ENCODE data around the gene PPP1R3G.
"Not testable (repeated sequence)": the region's sequence is repeated elsewhere in the genome, so short reads cannot be mapped to it uniquely, and the experiment has no call there.

Gene PPP1R3G

DNA sequence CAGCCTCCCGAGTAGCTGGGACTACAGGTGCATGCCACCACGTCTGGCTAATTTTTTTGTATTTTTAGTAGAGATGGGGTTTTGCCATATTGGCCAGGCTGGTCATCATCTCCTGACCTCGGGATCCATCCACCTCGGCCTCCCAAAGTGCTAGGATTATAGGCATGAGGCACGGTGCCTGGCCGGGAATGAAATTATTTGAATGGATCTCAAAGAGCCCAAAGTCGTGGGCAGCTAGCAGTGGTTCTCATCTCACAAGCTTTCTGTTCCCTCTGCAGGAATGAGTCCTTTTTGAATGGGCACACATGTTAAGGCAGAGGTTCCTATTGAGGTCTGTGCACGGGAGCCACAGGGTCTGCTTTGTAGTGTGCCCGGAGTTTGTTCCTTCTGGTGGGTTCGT, 34.9 kb downstream of the PPP1R3G start:
- DNase-seq (ENCODE audit: low spot score): no peak

DNA sequence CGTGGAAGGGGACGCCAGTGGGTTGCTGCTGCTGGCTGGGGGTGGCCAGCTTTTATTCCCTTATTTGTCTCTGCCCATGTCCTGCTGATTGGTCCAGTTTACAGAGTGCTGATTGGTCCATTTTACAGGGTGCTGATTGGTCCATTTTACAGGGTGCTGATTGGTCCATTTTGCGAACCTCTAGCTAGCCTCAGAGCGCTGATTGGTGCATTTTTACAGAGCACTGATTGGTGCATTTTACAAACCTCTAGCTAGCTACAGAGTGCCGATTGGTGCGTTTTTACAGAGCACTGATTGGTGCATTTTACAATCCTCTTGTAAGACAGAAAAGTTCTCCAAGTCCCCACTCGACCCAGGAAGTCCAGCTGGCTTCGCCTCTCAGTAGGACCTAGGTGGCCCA, 35.4 kb downstream of the PPP1R3G start:
- not testable (repeated sequence) for DNase-seq (ENCODE audit: low spot score)

- DNase-seq (ENCODE audit: low spot score): no peak
Measured at GRCh38 chr6:5121479-5121878, 36.3 kb downstream of the PPP1R3G start.

DNA sequence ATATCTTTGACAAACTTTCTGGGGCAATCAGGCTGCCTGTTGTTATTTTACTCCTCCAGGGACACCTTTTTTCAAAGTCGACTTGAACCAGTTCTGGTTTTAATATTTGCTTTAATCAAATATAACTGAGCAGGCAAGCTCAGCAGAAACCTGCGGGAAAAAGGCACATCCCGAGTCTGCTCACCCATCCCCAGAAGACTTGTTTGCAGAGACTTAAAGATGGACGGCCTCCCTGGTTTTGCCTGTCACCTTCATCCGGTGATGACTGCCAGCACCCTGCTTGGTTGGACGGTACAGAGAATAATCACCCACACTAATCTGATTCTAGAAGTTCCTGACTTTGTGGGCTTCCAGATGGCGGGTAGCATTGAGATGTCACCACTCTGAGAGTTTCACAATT, 36.8 kb downstream of the PPP1R3G start:
- no peak for DNase-seq (ENCODE audit: low spot score)

GRCh38 chr6:5122504-5123112, 37.5 kb downstream of the PPP1R3G start:
- DNase-seq (ENCODE audit: low spot score): no peak

GRCh38 chr6:5123296-5124143, 38.4 kb downstream of the PPP1R3G start:
- no peak for DNase-seq (ENCODE audit: low spot score)

- no peak for DNase-seq (ENCODE audit: low spot score)
Measured at GRCh38 chr6:5124526-5124925, 39.4 kb downstream of the PPP1R3G start.

DNA sequence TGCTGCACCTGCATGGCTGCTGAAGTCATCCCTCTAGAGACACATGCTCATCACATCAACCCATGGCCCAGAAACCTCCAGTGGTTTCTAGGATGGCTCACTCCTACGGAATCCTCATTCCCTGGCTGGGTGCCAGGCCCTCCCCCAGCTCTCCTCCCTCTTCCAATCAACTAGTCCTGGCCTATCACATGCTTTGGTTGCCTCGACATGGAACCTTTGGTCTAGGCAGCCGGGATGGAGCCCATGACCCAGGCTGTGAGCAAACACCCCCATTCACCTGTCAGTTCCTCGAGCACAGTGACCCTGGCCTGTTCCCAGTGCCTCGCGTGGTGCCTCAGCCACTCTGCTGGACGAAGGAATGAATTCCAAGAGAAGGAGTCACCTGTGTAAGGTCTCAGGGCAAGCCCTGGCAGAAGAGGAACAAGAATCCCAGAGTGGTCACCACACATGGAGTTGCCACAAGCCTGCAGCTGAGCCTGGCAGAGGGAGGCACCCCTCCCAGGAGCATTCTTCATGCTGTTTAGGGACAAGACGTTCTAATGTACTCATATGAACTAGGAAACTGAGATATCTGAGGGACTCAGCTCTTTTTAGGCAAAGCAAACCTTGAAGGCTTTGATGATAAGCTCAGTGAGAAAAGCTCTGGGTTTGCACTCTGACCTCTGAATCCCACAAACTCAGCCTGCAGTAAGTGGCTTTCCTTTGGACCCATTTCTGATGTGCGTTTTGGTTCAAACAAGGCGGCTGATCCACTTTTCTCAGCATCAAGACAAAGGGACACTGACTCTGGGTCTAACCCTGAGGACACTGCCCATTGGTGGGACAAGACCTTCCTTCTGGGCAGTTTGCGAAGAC, 40.2 kb downstream of the PPP1R3G start:
- peak; percentile 48 for DNase-seq (ENCODE audit: low spot score)

DNA sequence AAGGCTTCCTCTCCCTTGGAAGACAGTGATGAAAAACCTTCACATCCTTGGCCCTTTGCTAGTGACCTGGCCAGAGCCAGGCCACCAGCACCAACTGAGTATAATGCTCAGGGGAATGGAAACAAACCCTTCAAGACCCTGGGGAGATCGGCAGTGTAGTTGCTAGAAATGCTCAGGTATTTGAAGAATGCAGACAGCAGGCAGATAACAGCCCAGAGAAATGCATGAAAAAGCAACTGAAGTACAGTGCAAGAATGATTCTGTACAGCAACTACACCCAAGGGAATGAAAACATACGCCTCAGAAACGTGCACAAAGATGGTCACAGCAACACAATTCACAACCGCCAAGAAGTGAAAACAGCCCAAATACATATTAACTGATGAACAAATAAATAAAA, 41.1 kb downstream of the PPP1R3G start:
- no peak for DNase-seq (ENCODE audit: low spot score)

GRCh38 chr6:5127106-5127687, 42.1 kb downstream of the PPP1R3G start:
- DNase-seq (ENCODE audit: low spot score): no peak

DNA sequence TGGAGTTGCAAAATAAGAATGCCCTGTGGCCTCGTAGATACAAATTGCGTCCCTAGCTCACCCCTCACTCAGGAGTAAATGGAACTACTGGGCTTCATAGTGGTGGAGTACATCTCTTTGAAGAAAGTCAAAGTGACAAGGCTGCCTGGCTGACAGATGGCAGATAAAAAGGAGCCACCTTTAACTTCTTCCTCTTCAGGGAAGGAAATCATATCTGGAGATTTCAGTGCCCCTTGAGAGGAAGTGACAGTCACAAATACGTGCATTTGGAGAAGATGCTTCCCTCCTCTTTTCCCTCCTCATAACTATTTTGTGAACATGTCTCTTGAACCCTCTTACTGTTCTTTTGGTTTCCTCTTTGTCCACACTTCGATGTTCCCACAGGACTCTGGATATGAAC, 43.2 kb downstream of the PPP1R3G start:
- no peak for DNase-seq (ENCODE audit: low spot score)

DNA sequence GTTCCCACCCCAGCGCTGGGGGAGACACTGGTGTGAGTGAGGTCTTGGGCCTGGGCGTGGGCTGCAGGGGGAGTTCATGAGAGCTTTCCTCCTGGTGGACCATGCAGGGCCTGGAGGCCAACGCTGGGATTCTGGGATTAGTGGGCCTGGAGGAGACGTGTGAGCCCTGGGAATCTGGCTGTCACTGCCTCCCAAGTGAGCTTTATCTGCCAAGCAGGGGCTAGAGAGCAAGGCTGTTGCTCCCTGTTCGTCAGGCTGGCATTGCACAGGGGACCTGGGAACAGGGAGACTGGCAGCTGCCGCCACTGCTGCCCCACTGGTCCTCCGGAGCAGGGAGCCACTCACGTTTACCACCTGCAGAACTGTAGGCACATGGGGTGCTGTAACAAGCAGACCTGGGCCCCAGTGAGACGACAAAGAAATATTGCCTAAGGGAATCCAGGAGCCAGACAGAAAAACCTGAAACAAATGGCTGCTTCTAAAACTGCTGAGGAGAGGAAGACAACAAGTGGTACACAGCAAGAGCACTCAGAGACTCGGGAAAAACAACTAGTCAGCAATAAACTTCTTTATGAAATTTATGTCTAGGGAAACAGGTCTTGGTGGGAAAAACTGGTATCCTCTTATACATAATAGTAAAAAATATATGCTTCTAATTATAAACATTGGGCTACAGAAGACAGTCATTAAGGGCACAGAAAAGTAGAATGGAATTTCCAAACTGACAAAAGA, 45.2 kb downstream of the PPP1R3G start:
- DNase-seq (ENCODE audit: low spot score): no peak

DNA sequence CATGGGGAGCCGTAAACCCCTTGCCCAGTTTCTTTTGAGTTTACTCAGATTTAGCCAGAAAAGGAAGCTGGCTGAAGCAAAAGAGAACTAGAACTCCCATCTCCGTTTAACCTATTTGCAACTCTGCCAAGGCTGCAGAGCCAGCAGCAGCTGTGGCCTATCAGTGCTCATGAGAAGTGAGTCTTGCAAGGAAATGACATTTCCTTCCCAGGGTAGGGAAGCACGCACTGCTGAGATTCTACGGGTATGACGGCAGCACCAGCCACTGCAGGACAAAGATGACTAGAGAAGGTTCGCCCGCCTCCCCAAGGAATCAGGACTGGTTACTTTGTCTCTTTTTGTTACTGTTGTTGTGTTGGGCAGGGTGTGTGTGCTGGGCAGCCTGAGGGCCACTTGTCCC, 47.6 kb downstream of the PPP1R3G start:
- DNase-seq (ENCODE audit: low spot score): no peak

GRCh38 chr6:5133943-5134342, 48.8 kb downstream of the PPP1R3G start:
- DNase-seq (ENCODE audit: low spot score): no peak

GRCh38 chr6:5135788-5136376, 50.7 kb downstream of the PPP1R3G start:
- no peak for DNase-seq (ENCODE audit: low spot score)

DNA sequence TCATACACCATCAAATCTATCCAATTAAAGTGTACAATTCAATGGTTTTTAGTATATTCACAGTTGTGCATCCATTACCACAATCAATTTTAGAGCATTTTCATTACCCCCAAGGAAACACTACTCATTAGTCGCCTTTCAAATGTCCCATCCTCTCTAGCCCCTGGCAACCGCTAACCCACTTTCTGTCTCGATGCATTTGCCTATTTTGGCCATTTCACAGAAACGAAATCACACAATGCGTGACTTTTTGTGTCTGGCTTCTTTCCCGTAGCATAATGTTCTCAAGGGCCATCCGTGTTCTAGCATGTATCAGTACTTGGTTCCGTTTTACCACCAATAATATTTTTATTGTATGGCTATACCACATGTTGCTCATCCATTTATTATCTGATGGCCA, 51.7 kb downstream of the PPP1R3G start:
- DNase-seq (ENCODE audit: low spot score): no peak
